Measurements from ENCODE around the gene ZBTB20.
A peak's percentile ranks its signal among the peaks of the same experiment; 100 is the strongest.

ZBTB20 gene

GRCh38 chr3:114440700-114441099, 706.4 kb downstream of the ZBTB20 start:
- no peak for DNase-seq (ENCODE audit: low read depth)

GRCh38 chr3:114439284-114439683, 707.8 kb downstream of the ZBTB20 start:
- DNase-seq (ENCODE audit: low read depth): peak; percentile 38

GRCh38 chr3:114437897-114438296, 709.2 kb downstream of the ZBTB20 start:
- DNase-seq (ENCODE audit: low read depth): no peak

- no peak for DNase-seq (ENCODE audit: low read depth)
Measured at GRCh38 chr3:114436182-114436581, 710.9 kb downstream of the ZBTB20 start.

DNA sequence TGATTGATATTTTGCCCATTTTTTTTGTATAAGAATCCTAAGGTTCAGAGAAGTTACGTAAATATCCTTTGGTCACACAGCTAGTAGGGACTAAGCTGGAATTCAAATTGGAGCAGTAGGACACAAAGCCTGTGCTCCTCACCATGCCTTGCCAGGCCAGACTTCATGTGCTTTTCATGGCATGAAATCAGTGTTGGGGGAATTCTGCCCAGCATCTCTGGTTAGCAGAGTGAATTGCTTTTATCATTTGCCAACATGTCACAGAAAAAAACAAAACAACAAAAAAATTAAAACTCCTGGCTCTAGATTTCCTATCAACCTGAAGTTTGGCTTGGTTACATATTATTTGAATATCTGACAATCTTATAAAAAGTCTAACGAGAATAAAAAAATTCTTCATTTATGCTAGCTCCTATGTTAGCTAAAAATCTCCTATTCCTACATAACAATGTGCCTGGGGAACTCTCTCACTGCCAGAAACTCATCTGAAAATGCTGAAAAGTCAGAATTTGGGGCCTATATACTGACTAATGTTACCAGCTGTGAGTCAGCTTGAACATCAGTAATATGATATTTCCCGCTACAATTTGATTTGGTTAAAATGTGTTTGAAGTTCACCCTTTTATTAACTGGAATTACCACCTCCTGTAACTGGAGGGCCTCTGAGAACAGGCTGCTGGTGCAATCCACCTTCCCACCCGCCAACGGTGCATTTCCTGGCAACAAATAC, 711.5 kb downstream of the ZBTB20 start:
- no peak for DNase-seq (ENCODE audit: low read depth)

- no peak for DNase-seq (ENCODE audit: low read depth)
Measured at GRCh38 chr3:114432310-114432709, 714.8 kb downstream of the ZBTB20 start.

GRCh38 chr3:114428044-114428595, 719.0 kb downstream of the ZBTB20 start:
- DNase-seq (ENCODE audit: low read depth): no peak

- DNase-seq (ENCODE audit: low read depth): no peak
Measured at GRCh38 chr3:114427285-114428043, 719.6 kb downstream of the ZBTB20 start.

- DNase-seq (ENCODE audit: low read depth): no peak
Measured at GRCh38 chr3:114424337-114424736, 722.8 kb downstream of the ZBTB20 start.

- DNase-seq (ENCODE audit: low read depth): no peak
Measured at GRCh38 chr3:114421204-114421603, 725.9 kb downstream of the ZBTB20 start.

DNA sequence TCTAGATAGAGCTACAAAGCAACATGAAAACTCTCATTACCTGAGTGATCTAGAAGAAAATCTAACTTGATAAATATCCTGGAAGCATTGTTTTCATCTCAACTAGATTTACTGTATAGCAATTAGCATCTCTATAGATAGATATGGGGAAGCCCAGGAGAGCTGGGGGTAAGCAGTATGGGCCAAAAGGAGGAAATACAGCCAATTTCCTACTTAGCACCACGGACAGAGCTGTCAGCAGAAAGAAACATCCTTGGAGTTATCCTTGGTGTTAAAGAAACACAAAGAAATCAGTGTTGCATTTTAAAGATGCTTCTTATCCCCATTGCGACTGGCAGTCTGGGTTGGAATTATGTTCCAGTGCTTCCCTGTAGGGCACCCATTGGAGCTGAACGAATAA, 727.0 kb downstream of the ZBTB20 start:
- DNase-seq (ENCODE audit: low read depth): no peak

GRCh38 chr3:114418724-114419543, 728.2 kb downstream of the ZBTB20 start:
- DNase-seq (ENCODE audit: low read depth): peak; percentile 72

DNA sequence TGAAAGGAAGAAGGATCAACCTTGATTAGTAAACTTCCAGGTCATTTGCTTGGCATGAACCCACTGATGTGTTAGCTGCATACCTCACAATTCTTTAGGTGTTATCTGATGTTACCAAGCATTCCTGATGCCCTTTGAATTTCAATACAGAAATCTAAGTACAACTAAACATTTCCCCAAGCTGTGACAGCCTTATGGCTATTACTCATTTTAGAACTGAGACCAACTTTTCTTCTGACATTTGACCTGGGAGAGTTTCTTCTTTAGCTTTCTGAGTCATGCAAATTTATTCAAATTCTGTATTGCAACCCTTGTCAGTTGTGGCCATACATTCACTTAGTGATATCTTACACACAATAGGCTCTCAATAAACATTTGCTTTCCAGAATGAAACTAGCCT, 729.0 kb downstream of the ZBTB20 start:
- no peak for DNase-seq (ENCODE audit: low read depth)

GRCh38 chr3:114417675-114418074, 729.4 kb downstream of the ZBTB20 start:
- no peak for DNase-seq (ENCODE audit: low read depth)

DNA sequence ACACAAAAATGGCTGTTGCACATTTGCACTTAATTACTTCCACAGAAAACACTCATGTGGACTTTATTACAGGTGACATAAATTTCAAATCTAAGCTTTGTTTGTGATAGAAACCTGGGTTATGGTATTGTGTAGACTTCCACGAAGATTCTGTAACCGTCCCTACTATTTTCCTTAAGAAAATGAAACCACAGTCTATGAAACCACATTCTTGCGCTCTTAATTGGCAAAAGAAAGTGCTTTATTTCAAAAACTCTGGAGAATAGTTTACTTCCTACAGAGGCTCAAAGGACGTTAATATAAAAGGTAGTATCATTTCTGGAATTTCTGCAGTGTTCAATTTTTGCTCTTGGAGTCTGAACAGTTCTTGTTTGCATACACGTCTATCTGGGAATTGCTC, 729.8 kb downstream of the ZBTB20 start:
- DNase-seq (ENCODE audit: low read depth): no peak

DNA sequence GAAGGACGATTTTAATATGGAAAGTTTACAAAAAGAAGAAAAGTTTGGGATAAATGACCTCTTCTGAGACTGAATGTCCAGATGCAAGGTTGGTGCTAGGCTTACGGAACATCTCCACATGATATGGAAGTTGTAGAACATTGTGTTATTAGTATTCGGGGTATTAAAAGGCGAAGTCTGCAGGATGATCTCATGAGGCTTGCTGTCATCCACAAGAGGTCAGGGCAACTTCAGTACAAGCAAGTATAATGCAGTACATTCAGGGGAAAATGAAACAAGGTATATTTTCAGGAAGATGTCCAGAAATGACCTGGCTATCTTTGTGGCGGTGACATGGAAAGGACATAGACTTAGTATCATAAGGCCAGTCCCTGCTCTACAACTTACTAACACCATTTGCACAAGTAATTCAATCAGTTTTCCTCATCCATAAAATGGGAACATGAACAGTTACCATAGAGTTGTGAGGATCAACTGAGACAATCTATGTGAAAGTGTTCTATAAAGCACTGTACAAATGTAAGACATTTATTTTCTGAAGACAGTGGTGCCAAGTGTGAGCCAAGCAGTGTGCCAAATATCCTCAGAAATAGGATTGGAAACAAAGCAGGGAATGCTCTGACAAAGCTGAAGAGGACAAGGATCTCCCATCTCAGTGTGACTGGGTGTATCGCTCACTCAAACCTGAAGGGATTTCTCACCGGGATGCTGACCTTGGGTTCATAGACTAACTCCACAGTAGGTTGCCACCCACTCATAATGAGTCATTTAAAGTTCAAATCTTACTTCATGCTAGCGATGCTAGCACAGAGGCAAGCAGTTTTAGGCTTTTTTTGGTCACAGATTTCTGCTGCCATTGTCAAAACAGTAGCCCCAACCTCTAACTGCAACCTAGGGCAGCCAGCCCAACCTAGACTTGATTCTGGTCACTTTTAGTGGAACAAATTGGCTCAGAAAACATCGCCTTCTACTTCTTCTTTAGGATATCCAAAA, 735.0 kb downstream of the ZBTB20 start:
- peak; percentile 55 for DNase-seq (ENCODE audit: low read depth)

- no peak for DNase-seq (ENCODE audit: low read depth)
Measured at GRCh38 chr3:114411190-114411668, 735.9 kb downstream of the ZBTB20 start.

DNA sequence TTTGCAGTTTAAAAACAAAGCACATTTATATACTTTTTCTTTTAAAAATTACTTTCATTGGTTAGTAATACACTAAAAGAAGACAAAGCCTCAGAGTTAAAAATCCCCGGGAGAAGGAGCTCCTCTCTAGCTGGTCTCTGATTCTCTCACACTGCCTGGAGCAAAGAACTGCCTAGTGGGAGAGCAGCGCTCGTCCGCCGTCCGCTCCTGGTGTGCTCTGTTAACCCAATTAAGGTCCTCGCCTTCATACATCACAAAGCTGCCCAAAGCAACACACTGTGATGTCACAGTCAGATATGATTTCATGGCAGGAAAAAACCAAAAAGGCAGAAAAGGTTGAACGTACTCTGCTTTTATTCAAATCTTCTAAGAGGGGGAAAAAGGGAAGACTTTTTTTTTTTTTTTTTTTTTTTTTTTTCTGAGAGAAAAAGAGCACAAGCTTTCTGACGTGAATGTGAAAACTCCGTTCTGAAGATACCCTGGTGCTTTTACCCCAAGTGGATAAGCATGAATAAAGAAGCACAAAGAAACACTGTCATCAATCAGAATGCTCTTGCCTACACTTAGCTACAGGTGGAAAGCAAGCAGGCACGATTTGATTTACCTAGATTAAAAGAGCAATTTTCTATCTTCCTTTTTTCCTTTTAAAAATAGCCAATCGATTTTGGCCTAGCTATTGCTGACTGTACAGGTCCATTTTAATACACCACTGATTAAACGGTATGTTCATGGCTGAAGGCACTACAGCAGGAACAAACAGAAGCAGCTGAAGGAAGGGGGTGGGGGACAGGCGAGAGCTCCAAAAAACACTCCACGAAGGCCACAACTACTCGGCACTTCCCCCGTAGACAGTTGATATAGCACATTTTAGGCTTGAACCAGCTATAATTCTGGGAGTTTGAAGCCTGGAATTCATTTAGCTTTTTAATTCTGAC, 738.1 kb downstream of the ZBTB20 start:
- no peak for DNase-seq (ENCODE audit: low read depth)

- no peak for DNase-seq (ENCODE audit: low read depth)
Measured at GRCh38 chr3:114406922-114407321, 740.2 kb downstream of the ZBTB20 start.

DNA sequence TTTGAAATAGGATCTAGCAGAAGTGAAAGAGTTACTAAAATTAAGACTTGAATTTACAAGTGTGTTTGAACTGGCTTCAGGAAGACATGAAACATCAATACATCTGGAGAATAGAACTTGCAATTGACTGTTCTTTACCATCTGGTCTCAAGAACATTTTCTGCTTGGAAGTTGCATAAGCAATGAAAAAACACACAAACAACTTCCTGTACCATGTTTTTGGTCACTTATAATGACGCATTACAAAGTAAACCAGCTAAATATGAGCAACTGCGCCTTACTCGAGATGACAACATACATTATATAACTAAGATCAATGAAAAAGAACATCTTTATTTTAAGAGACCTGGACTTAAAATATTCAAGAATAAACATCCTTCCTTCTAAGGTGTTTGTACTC, 740.8 kb downstream of the ZBTB20 start:
- peak; percentile 37 for DNase-seq (ENCODE audit: low read depth)
